Mucosa of gallbladder (tissue), 1 donor: ENCODE data around the gene SLC9B2. TPM values are rescaled to one million over a fixed set of nuclear protein-coding genes. Genes with fewer than 3 reads are reported as not detected.
A peak's percentile ranks its signal among the peaks of the same experiment; 100 is the strongest.
"Not testable (repeated sequence)": the region's sequence is repeated elsewhere in the genome, so short reads cannot be mapped to it uniquely, and the experiment has no call there.

Experiments
- DNase-seq: peaks from one replicate; pipeline ENCODE4 v3.0.0-alpha.2; 2020; ENCODE audit warnings: low spot score
- total RNA-seq: library from RNA; stranded (reverse); gene quantifications from one replicate; pipeline ENCODE4 v1.2.1, GENCODE V29; 2021
- donor health status: DM: no; HTN: no; CAD: no.

SLC9B2 gene
- total RNA-seq, 1 donor from 2014 or later = 9.3 TPM

DNA sequence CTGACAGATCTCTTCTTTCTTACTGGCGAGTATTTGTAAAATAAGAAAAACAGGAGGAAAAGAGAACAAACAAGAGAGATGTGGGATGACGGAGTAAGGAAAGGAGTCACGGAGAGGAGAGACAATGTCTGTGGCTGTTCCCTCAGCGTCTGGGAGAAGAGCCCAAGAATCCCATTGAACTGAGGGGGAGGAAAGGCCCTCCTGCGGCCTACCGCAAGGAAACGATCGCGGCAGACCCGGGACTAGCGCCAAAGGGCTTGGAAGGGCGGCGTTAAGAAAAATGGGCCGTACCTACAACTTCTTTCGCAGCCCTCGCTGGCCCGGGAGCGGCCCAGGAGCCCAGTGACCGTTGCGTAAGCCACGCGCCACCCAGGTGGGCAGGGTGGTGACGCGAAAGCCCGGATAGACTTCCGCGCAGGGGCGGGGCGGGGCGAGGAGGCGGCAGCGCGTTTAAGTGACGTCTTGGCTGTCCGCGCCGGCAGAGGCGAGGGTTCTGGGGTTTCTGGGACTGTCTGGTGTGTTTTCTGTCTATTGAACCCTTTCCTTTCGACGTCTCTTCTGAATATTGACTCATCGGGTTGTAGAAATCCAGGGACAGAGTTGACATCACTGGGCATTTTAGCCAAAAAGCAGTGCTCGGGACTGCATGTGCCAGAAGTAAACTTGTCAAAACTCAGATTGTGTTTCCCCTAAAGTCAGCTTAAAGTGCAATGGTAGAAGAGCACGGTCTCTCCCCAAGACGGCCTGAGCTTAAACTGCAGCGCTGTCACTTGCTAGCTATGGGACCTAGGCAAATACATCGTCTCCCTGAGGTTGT, 57.0 kb downstream of the SLC9B2 start, which contains the start of gene SLC9B1:
Gene SLC9B1 (minus strand): TSS at position 398 of the 817 bp plus-strand sequence. CDS start 27,994 bp downstream, outside the sequence.
- peak; percentile 97 for DNase-seq

DNA sequence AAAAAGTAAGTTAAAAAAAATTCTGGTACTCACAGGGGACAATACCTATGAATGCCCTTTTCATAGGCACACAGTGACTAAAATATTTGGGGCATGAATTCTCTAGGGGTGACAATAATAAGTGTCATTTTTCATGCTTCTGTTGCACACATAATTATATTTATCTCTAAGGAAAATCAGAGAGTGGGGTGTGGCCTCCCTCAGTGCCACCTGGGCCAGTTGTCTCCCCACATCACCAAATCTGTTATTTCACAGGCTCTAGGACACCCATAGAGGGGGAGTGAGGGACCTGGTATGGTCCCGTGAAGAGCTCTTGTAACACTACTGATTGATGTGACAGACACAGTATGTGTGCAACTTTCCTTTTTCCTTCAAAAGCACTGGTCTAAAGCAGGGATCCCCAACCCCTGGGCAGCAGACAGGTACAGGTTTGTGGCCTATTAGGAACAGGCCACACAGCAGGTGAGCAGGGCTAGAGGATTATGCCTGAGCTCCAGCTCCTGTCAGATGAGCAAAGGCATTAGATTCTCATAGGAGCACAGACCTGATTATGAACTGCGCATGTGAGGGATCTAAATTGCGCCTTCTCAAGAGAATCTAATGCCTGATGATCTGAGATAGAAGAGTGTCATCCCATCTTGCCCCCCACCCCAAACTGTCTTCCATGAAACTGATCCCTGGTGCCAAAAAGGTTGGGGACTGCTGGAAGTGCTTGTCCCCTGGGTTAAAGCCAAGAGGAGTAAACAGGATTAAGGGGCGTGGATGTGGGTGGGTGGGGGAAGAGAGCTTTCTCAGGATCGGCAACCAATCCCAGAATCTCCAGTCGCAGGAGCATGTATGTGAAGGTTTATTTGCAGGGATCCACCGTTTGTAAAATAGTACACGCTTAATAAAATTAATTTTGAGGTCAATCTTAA, 57.9 kb downstream of the SLC9B2 start:
- peak; percentile 10 for DNase-seq

DNA sequence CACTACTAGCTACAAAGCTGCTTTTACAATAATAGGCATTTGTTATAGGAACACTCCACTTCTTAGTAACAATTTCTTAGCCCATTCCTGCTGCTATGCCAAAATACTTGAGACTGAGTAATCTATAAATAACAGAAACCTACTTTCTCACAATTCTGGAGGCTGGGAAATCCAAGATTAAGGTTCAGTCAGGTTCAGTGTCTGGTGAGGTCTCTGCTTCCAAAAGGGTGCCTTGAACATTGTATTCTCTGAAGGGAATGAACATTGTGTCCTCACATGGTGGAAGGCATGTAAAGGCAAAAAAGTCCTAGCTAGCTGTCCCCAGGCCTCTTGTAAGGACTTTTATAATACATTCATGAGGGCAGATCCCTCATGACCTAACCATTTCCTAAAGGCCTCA, 64.0 kb downstream of the SLC9B2 start:
- no peak for DNase-seq

DNA sequence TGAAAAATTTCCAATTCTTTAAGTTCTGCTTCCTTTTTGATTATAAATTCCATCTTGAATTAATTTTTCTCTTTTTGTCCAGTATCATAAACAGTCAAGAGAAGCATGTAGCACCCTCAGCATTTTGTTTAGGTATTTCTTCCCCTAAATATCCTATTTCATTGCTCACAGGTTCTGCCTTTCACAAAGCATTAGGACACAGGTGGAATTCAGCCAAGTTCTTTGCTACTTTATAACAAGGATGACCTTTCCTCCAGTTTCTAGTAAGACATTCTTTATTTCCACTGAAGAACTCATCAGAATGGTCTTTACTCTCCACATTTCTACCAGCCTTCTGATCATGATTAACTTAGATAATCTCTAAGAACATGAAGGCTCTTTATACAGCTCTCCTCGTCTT, 64.5 kb downstream of the SLC9B2 start:
- no peak for DNase-seq

DNA sequence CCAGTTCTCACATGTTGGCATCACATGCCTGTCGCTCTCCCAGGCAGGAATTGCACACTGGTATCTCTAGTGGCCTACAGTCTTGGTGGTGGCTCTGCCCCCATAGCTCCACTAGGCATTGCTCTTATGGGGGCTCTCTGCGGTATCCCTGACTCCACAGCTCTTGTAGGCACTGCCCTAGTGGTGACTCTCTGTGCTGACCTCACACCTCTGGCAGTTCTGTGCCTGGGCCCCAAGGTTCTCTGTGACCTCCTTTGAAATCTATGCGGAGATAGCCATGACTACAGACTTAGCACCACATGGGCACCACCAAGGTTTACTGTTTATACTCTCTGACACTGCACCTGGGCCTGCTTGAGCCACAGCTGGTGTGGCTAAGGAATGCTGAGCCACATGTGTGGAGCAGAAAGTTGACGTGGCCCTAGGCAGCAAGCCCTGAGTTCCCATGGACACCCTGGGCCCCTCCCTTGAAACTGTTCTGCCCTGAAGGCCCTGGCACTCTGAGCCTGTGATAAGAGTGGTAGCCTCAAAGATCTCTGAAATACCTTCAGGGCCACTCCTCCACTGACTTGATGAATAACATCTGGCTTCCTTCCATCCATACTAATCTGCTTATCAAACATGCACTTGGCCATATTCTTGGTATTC, 65.1 kb downstream of the SLC9B2 start:
- DNase-seq = peak; percentile 73

DNA sequence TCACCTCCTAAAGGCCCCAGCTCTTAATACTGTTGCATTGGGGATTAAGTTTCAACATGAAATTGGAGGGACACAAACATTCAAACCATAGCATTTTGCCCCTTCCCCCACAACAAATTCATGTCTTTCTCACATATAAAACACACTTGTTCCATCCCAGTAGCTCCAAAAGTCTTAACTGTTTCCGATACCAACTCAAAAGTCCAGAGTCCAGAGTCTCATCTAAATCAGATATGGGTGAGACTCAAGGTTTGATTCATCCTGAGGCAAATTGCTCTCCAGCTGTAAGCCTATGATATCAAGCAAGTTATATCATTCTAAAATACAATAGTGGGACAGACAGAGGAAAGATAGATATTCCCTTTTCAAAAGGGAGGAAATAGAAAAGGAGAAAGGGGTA, 65.8 kb downstream of the SLC9B2 start:
- no peak for DNase-seq

DNA sequence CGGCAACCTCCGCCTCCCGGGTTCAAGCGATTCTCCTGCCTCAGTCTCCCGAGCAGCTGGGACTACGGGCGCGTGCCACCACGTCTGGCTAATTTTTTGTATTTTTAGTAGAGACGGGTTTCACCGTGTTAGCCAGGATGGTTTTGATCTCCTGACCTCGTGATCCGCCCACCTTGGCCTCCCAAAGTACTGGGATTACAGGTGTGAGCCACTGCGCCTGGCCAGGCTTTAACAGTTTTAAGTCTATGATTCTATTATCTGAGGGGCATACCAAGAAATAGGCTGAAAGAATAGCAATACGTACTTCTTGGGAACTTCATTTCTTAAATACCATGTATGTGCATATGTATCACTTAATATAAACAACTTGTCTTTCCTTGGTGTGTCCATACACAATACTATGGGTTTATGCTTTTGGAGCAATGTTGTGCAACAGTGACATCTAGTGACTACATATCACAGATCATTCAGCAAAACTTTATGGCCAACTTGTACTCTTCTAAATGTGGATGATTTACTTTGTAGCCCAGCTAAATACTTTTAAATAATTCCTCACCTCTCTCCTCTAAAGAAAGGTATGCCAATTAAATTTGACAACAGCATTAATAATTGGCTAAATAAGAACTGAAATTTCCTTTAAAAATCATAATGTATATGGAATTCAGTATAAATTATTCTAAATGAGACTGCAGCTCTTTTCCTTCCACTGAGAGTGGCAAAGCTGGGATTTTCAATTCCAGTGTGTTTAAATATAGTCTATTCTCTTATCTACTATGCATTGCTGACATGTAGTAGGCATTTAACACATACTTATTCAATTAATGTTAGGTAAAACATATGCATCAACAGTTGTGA, 67.5 kb downstream of the SLC9B2 start:
- peak; percentile 28 for DNase-seq

DNA sequence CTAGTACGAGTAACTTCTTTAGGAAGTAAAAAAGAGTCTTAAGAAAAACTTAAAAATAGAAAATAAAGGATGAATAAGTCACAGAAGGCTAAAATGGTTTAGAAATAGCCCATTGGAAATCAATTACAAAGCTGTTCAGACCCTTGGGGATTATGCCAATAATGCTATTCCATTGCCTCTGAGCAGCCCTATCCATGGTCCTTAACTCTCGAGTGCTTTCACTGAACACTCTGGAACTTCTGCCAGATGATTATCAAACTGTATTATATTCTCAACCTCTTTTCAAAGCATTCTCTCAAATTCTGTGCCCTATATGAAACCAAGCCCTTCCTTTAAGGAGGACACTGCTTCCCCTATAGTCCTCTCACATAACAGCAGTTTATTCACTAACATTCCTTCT, 74.0 kb downstream of the SLC9B2 start:
- no peak for DNase-seq

DNA sequence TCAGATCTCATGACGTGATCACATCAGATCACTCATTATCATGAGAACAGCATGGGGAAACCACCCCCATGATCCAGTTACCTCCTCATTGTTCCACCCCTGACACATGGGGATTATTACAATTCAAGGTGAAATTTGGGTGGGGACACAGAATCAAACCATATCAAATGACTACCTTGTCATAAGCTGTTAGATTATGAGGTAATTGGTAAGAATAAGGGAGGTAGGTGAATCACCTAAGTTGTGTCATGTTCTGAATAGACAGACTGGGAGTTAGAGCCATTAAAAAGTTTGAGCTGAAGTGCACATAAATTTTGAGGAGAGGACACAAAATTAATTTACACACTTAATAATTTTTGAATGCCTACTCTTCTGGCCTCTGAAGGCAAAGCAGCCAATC, 81.8 kb downstream of the SLC9B2 start:
- DNase-seq = no peak

DNA sequence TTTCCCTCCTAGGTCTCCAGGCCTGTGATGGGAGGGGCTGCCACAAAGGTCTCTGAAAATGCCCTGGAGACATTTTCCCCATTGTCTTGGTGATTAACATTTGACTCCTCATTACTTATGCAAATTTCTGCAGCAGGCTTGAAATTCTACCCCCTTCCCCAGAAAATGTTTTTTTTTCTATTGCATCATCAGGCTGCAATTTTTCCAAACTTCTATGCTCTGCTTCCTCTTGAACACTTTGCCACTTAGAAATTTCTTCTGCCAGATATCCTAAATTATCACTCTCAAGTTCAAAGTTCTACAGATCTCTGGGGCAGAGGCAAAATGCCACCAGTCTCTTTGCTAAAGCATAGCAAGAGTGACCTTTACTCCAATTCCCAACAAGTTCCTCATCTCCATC, 82.6 kb downstream of the SLC9B2 start:
- not testable (repeated sequence) for DNase-seq

DNA sequence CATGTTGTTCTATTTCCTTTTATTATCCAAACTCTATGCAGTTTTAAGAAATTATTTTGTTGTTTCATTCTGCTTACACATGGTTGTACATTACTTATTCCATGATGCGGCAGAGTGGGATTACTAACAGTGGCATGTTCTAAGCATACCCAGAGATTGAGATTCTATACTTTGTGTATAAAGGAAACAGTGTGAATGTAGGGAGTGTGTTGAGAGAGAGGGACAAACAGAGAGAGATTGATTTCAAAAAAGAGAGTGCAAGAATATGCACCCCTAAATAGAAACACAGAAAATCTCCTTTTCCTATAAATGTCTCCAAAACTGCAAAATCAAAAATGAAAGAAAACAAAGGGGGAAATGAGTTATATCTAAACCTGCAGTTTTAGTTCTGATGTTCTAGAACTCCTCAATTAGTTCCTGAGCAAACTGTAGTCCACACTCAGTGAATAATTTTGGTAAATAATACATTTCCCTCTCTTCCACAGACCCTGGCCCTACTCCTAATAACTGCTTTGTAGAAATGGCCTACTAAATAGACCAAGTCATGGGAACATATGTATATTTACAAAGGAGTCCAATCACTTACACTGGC, 88.0 kb downstream of the SLC9B2 start:
- no peak for DNase-seq

DNA sequence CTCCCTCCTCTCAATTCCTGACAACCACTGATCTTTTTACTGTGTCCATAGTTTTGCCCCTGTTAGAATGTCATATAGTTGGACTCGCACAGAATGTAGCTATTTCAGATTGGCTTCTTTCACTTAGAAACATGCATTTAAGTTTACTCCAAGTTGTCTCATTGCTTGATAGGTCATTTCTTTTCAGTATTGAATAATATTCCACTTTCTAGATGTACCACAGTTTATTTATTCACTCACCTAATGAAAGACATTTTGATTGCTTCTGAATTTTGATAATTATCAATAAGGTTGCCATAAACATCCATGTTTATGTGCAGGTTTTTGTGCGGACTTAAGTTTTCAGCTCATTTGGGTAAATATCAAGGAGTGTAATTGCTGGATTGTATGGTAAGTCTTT, 95.6 kb downstream of the SLC9B2 start:
- no peak for DNase-seq

Other genes with a start within 250 kb of the SLC9B2 start
- 257 TPM for gene UBE2D3, start 249.2 kb downstream of the SLC9B2 start, total RNA-seq
- gene CISD2, start 207.8 kb downstream of the SLC9B2 start, total RNA-seq = 39.3 TPM
- gene SLC9B1, start 57.1 kb downstream of the SLC9B2 start, total RNA-seq = 0.81 TPM
- 71.8 TPM for gene BDH2, start 23.1 kb upstream of the SLC9B2 start, total RNA-seq
- gene CENPE, start 121.6 kb upstream of the SLC9B2 start, total RNA-seq = 2.2 TPM